ENCODE data around the gene GGT1. TPM values are rescaled to one million over a fixed set of nuclear protein-coding genes. Genes with fewer than 3 reads are reported as not detected.
A peak's percentile ranks its signal among the peaks of the same experiment; 100 is the strongest.
"Not testable (repeated sequence)": the region's sequence is repeated elsewhere in the genome, so short reads cannot be mapped to it uniquely, and the experiment has no call there.

Gene GGT1
- total and polyA plus RNA-seq, 5 donors = 3.7 to 7.2 (median 5.1) TPM

GRCh38 chr22:24592058-24592850 lies 10.7 kb upstream of the GGT1 start:
- ATAC-seq (peak; percentile 1 to 2), DNase-seq (peak in 2 of 3 donors; percentile 73 to 75)
- Histone ChIP-seq H3K27ac (ENCODE audit: low read length) (peak overlapping the region; percentile 19), H3K4me1 (ENCODE audit: control insufficient read depth, insufficient read depth, low read length) (no peaks in the 10 kb centered on the region), H3K27me3 (ENCODE audit: control insufficient read depth, insufficient read depth) (no peaks in the 10 kb centered on the region), H3K4me3 (ENCODE audit: low read length) (peak overlapping the region; percentile 60), H3K9me3 (ENCODE audit: control insufficient read depth, low read length) (no peaks in the 10 kb centered on the region)
- intact Hi-C loops (cut with DNase I) = no loop called here
- 9% methylated on average over 33 of the region's 33 CpGs for WGBS

- intact Hi-C loops (cut with DNase I) = no loop called here
Observed at GRCh38 chr22:24592851-24593558, 10.0 kb upstream of the GGT1 start, which contains the start of gene LRRC75B. LRRC75B (minus strand) TSS chr22:24593073; CDS start chr22:24593039, 34 bp downstream.

DNA sequence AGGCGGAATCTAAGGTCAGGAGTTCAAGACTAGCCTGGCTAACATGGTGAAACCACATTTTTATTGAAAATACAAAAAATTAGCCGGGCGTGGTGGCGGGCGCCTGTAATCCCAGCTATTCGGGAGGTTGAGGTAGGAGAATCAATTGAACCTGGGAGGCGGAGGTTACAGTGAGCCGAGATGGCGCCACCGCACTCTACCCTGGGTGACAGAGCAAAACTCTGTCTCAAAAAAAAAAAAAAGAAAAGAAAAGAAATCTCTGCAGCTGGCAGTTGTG lies 9.5 kb upstream of the GGT1 start:
- H3K4me3 ChIP-seq (ENCODE audit: low read length); DNase-seq; ATAC-seq; H3K9me3 ChIP-seq (ENCODE audit: control insufficient read depth, low read length); H3K27me3 ChIP-seq (ENCODE audit: control insufficient read depth, insufficient read depth); H3K4me1 ChIP-seq (ENCODE audit: control insufficient read depth, insufficient read depth, low read length); intact Hi-C loops (cut with DNase I); H3K27ac ChIP-seq (ENCODE audit: low read length): not testable (repeated sequence)
- 92% methylated on average over 10 of the region's 10 CpGs for WGBS

More at GRCh38 chr22:24592851-24593558, 10.0 kb upstream of the GGT1 start, which contains the start of gene LRRC75B:
- no peaks in the 10 kb centered on the region for H3K4me1 ChIP-seq (ENCODE audit: control insufficient read depth, insufficient read depth, low read length)
- DNase-seq (peak; percentile 95 to 98 (median 98)), ATAC-seq (peak; percentile 92 to 95)
- peak within 1 kb of the TSS; percentile 34 for H3K27ac ChIP-seq (ENCODE audit: low read length)
- peak within 1 kb of the TSS; percentile 60 for H3K4me3 ChIP-seq (ENCODE audit: low read length)
- H3K9me3 ChIP-seq (ENCODE audit: control insufficient read depth, low read length) = no peaks in the 10 kb centered on the region
- no peaks in the 10 kb centered on the region for H3K27me3 ChIP-seq (ENCODE audit: control insufficient read depth, insufficient read depth)
- 4% methylated on average over 72 of the region's 72 CpGs for WGBS

GRCh38 chr22:24593836-24594568 lies 9.0 kb upstream of the GGT1 start:
- Histone ChIP-seq H3K27me3 (ENCODE audit: control insufficient read depth, insufficient read depth) (no peaks in the 10 kb centered on the region), H3K27ac (ENCODE audit: low read length) (no peak overlapping the region), H3K4me3 (ENCODE audit: low read length) (no peak overlapping the region), H3K4me1 (ENCODE audit: control insufficient read depth, insufficient read depth, low read length) (no peaks in the 10 kb centered on the region), H3K9me3 (ENCODE audit: control insufficient read depth, low read length) (no peaks in the 10 kb centered on the region)
- DNase-seq (peak in 1 of 3 donors; percentile 49), ATAC-seq (no peak)
- 76% methylated on average over 16 of the region's 16 CpGs for WGBS
- intact Hi-C loops (cut with DNase I) = no loop called here

DNA sequence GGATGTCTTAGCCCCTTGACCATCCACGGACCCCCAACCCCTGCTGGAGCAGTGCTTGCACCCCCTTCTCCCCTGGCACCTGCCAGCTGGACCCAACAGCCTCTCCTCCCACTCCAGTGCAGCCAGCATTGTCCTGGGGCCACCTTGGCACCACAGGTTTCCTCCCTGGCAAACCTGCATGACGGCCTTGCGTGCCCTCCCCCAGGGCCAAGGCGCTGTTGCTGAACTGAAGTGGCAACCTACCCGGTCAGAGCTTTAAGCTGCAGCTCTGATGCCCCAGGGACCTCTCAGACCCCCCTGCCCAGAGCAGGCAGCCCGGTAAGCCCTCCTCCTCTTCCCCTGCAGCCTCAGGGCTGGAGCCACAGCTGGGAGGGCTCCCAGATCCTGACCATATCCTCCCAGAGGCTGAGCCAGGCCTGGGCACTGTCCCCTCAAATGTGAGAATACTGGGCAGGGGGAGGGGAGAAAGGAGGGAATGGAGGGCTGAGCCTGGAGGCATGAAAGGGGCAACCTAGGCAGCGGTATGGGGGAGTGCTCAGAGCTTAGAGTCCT lies 8.3 kb upstream of the GGT1 start:
- Histone ChIP-seq H3K27ac (ENCODE audit: low read length) (no peak overlapping the region), H3K27me3 (ENCODE audit: control insufficient read depth, insufficient read depth) (no peaks in the 10 kb centered on the region), H3K4me3 (ENCODE audit: low read length) (no peak overlapping the region), H3K9me3 (ENCODE audit: control insufficient read depth, low read length) (no peaks in the 10 kb centered on the region), H3K4me1 (ENCODE audit: control insufficient read depth, insufficient read depth, low read length) (no peaks in the 10 kb centered on the region)
- ATAC-seq = no peak
- WGBS = 73% methylated on average over 7 of the region's 7 CpGs
- peak in 1 of 3 donors; percentile 50 for DNase-seq
- intact Hi-C loops (cut with DNase I) = no loop called here

GRCh38 chr22:24595228-24595627 lies 7.8 kb upstream of the GGT1 start:
- intact Hi-C loops (cut with DNase I) = no loop called here
- 85% methylated on average over 6 of the region's 6 CpGs for WGBS

GRCh38 chr22:24595863-24596262 lies 7.1 kb upstream of the GGT1 start:
- no peaks in the 10 kb centered on the region for H3K4me1 ChIP-seq (ENCODE audit: control insufficient read depth, insufficient read depth, low read length)
- no peak overlapping the region for H3K27ac ChIP-seq (ENCODE audit: low read length)
- no peaks in the 10 kb centered on the region for H3K9me3 ChIP-seq (ENCODE audit: control insufficient read depth, low read length)
- 92% methylated on average over 4 of the region's 4 CpGs for WGBS
- ATAC-seq = no peak
- H3K4me3 ChIP-seq (ENCODE audit: low read length) = no peak overlapping the region
- no peak for DNase-seq
- no peaks in the 10 kb centered on the region for H3K27me3 ChIP-seq (ENCODE audit: control insufficient read depth, insufficient read depth)
- intact Hi-C loops (cut with DNase I) = no loop called here

More at GRCh38 chr22:24595228-24595627, 7.8 kb upstream of the GGT1 start:
- H3K9me3 ChIP-seq (ENCODE audit: control insufficient read depth, low read length) = no peaks in the 10 kb centered on the region
- no peak overlapping the region for H3K27ac ChIP-seq (ENCODE audit: low read length)
- ATAC-seq (no peak), DNase-seq (peak in 1 of 3 donors; percentile 34)
- H3K4me1 ChIP-seq (ENCODE audit: control insufficient read depth, insufficient read depth, low read length) = no peaks in the 10 kb centered on the region
- no peaks in the 10 kb centered on the region for H3K27me3 ChIP-seq (ENCODE audit: control insufficient read depth, insufficient read depth)
- H3K4me3 ChIP-seq (ENCODE audit: low read length) = no peak overlapping the region

GRCh38 chr22:24597076-24597475 lies 5.9 kb upstream of the GGT1 start:
- H3K4me1 ChIP-seq (ENCODE audit: control insufficient read depth, insufficient read depth, low read length); H3K27me3 ChIP-seq (ENCODE audit: control insufficient read depth, insufficient read depth); H3K27ac ChIP-seq (ENCODE audit: low read length); intact Hi-C loops (cut with DNase I); H3K4me3 ChIP-seq (ENCODE audit: low read length); ATAC-seq; H3K9me3 ChIP-seq (ENCODE audit: control insufficient read depth, low read length); DNase-seq: not testable (repeated sequence)
- WGBS = 87% methylated on average over 9 of the region's 9 CpGs

DNA sequence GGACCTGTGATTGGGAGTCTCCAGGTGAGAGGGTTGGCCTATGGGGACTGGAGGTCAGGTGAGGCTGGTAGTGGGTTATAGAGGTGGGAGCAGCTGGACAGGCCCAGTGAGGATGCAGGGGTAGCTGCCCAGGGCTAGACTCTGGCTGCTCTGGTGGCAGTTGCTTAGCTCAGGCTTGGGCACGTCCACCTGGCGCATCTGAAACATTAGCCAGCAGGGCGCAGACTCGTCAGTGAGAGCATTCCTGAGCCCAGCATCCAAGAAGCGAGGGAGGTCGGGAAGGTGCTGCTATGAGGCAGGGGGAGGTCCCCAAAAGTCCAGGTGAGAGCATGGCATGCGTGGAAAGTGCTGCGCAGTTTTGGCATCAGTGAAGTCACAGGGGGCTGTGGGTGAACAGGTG lies 3.5 kb upstream of the GGT1 start:
- intact Hi-C loops (cut with DNase I) = no loop called here
- WGBS = 82% methylated on average over 8 of the region's 8 CpGs

DNA sequence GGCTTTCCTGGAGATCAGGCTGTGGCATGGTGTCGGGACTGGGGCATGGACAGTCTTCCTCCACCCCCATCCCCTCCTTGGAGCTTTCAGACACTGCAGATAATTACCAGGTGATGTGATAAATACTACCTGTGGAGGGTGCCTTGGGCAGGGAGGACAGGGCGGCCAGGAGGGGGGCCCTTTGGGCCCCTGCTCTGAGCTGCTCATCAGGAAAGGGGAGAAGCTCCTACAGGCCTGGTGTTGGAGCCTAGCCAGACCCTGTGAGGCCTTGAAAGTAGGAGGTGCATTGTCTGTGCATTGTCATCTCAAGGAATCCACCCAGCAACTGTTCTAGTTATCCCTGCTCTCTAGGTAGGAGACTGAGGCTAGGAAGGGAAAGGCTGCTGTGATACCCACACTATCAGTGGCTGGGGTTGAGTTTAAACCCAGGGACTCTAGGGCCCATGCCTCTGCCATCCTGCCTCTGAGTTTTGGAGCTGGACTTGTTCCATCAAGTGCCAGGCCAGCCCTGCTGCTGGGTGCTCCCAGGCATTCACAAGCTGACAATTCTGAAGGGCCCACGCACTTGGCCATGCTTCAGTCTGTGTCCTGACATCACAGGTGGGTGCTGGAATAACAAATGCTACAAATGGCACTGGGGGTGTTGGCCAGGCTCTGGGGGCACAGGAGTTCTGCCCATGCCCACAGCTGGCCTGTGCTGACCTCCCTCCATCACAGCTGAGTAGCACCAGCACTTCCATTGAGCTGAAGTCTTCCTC lies 2.9 kb upstream of the GGT1 start:
- H3K4me1 ChIP-seq (ENCODE audit: control insufficient read depth, insufficient read depth, low read length); intact Hi-C loops (cut with DNase I); H3K27ac ChIP-seq (ENCODE audit: low read length); DNase-seq; ATAC-seq; H3K9me3 ChIP-seq (ENCODE audit: control insufficient read depth, low read length); H3K4me3 ChIP-seq (ENCODE audit: low read length); H3K27me3 ChIP-seq (ENCODE audit: control insufficient read depth, insufficient read depth): not testable (repeated sequence)
- 91% methylated on average over 3 of the region's 3 CpGs for WGBS

More for the DNA sequence above, 3.5 kb upstream of the GGT1 start:
- Histone ChIP-seq H3K27ac (ENCODE audit: low read length) (no peak overlapping the region), H3K9me3 (ENCODE audit: control insufficient read depth, low read length) (no peaks in the 10 kb centered on the region), H3K4me3 (ENCODE audit: low read length) (no peak overlapping the region), H3K4me1 (ENCODE audit: control insufficient read depth, insufficient read depth, low read length) (peaks cover 3% of the 10 kb centered on the region), H3K27me3 (ENCODE audit: control insufficient read depth, insufficient read depth) (no peaks in the 10 kb centered on the region)
- ATAC-seq (no peak), DNase-seq (peak in 1 of 3 donors; percentile 39)

All from right cardiac atrium (tissue), 5 donors.